GM20000 (cell line): ENCODE measurements around the gene RBM44.
"Not testable (repeated sequence)": the region's sequence is repeated elsewhere in the genome, so short reads cannot be mapped to it uniquely, and the experiment has no call there.

Source experiments
- DNase-seq: peaks from one replicate; pipeline ENCODE4 v3.0.0; 2012; ENCODE audit warnings: low spot score
- TF ChIP-seq, protein P1 (sequence below): IDR thresholded peaks from 2 replicates; pipeline ENCODE4 v1.5.1; 2012; ENCODE audit warnings: mild to moderate bottlenecking, control low read depth; ENCODE audit errors: extremely low read depth, missing control alignments

Gene RBM44

DNA sequence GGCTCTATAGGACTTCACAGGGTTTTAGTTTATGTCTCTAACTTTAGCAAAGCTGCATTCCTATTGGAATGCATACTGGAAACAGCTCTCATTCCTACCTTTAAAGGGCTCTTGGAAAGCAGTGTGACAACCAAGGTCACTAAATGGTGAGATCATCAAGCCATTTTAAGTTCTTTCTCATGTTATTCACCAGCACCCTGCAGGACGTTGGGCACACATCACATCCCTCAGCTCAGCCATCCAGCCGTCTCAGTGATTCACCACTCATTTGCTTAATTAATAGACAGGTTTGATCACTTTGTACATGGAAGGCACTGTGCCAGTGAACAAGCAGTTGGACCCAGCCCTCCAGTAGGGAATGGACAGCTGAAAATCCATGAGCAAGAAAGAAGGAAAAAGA is 32.2 kb upstream of the RBM44 start:
- TF ChIP-seq, protein P1, sequence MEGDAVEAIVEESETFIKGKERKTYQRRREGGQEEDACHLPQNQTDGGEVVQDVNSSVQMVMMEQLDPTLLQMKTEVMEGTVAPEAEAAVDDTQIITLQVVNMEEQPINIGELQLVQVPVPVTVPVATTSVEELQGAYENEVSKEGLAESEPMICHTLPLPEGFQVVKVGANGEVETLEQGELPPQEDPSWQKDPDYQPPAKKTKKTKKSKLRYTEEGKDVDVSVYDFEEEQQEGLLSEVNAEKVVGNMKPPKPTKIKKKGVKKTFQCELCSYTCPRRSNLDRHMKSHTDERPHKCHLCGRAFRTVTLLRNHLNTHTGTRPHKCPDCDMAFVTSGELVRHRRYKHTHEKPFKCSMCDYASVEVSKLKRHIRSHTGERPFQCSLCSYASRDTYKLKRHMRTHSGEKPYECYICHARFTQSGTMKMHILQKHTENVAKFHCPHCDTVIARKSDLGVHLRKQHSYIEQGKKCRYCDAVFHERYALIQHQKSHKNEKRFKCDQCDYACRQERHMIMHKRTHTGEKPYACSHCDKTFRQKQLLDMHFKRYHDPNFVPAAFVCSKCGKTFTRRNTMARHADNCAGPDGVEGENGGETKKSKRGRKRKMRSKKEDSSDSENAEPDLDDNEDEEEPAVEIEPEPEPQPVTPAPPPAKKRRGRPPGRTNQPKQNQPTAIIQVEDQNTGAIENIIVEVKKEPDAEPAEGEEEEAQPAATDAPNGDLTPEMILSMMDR, result no peak
- DNase-seq, result no peak

DNA sequence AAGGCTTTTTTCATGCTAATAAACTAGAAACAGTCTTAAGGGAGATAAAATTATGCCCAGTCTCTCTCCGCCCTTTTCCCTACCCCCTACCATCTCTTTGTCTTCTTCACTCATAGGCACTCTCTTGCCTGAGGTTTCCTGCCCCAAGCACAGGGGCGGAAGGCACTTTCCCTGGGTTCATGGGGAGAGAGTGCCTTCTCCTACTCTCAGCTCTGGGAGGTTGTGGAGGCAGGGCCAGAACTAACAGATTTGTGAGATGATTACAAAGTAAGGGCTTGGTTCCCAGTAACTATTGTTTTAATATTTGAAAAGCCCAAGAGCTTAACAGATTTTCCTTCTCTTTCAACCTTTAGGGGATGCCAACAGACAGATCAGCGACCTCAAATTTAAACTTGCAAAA is 26.1 kb upstream of the RBM44 start:
- TF ChIP-seq, protein P1, result no peak
- no peak for DNase-seq

DNA sequence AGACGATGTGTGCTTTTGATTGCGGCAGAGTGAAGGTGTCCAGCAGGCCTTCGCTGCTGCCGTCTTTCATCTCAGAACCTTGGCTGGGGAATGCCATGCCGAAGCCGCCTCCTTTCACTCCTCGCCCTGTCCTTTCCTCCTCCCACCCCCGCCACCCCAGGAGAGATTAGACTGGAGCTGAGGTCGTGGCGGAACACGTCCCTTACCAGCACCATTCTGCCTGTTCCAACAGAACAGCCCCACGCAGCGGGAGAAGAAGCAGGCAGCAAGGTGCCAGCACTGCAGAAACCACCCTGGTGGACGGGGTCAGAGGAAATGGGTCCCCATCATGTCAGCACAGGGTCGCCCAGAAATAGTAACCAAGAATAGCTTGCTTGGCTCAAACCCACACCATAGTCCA is 24.8 kb upstream of the RBM44 start:
- DNase-seq, result no peak
- TF ChIP-seq, protein P1, result no peak

DNA sequence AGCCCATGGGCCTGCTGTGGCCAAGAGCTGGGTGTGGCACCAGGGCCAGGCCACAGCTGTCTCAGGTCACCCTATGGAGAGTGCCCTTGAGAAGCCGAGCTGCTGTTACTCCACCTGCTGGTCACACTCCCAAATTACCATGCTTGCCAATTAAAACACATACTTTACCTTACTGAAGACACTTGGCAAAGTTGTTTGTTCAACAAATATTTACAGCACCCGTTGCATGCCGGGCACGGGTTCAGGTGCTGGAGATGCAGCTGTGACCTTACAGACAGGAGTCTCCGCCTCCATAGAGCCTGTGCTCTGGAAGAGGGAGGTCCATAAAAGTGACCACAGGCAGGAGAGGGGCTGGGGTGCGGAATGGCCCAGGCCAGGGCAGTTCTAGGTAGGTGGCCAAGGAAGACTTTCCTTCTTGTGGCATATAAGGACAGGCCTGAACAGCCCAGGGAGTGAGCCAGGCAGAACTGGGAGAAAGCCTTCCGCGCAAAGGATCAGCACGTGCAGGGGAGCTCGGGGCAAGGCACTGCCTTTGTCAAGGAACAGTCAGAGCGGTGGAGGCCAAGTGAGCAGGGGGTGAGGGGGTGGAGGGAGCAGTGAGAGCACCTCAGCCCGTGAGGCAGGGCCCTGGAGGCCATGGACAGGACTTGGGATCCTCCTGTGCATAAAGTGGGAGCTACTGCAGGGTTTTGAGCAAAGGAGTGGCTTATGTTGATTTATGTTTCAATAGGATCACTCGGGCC is 23.6 kb upstream of the RBM44 start:
- peak; percentile 64 for DNase-seq
- TF ChIP-seq, protein P1, result peak; percentile 52

DNA sequence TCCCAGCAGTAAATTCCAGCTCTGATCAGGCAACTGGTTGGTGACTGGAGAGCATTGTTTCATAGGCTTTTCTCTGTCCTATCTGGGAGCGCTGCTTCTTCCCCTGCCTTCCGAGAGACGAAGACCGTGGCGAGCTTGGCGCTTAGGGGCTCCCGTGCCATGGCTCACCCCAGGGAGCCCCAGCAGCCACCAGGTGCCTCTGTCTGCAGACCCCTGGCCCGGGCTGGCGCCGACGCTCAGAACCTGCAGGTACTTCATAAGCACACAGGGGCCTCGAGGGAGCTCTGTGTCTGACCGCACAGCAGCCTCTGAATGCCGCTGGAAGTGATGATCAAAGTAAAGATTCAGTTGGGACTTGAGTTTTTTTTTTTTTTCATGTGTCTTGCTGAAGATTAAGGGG is 19.1 kb upstream of the RBM44 start:
- DNase-seq, result no peak
- TF ChIP-seq, protein P1, result no peak

DNA sequence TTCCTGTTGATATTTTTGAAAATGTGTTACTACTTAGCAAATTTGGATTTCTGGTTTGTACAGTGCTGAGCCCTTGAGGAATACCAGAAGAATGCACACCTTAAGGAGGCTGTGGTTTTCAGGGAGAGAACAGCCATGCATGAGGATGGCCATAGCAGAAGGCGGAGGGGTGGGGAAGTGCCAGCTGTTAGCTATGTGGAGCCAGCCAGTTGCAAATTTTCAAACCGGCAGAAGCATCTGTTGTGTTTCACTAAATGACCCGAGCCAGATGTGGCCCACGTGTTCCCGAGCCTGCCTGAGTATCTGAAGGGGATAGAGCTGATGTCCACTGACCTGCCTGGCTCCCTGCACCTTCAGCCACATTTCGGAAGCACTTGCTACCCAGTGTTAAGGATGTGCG is 16.4 kb upstream of the RBM44 start:
- TF ChIP-seq, protein P1, result no peak
- no peak for DNase-seq

DNA sequence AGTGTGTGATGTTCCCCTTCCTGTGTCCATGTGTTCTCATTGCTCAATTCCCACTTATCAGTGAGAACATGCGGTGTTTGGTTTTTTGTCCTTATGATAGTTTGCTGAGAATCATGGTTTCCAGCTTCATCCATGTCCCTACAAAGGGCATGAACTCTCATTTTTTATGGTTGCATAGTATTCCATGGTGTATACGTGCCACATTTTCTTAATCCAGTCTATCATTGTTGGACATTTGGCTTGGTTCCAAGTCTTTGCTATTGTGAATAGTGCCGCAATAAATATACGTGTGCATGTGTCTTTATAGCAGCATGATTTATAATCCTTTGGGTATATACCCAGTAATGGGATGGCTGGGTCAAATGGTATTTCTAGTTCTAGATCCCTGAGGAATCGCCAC is 14.9 kb upstream of the RBM44 start:
- DNase-seq, result not testable (repeated sequence)

DNA sequence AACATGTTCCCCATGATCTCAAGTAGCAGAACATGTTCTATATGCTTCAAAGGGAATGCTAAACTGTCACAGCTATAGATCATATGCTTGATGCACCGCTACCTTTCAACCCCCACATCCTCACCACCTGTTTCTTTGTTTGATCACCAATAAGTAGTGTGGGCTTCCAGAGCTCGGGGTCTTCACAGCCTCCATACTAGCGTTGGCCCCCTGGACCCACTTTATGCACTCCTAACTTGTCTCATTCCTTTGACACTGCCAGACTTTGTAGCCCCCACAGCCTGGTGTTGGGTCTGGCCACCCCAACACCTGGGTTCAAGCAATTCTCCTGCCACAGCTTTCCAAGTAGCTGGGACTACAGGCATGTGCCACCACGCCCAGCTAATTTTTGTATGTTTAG is 11.6 kb upstream of the RBM44 start:
- TF ChIP-seq, protein P1, result no peak
- no peak for DNase-seq
